GM21528 (cell line): Measurements from ENCODE around the gene AMZ2.
"Not testable (repeated sequence)": the region's sequence is repeated elsewhere in the genome, so short reads cannot be mapped to it uniquely, and the experiment has no call there.

Experiments used
- ATAC-seq: cut with Tn5 transposase; IDR thresholded peaks from one replicate; pipeline ENCODE4 v1.9.1; 2021; ENCODE audit warnings: mild to moderate bottlenecking, moderate library complexity; ENCODE audit not compliant: unreplicated experiment, low FRiP score

Gene AMZ2

GRCh38 chr17:68248199-68248825 is 469 bp downstream of the AMZ2 start:
- peak; percentile 29 for ATAC-seq

- ATAC-seq = no peak
Measured at GRCh38 chr17:68248891-68249290, 1.0 kb downstream of the AMZ2 start.

- no peak for ATAC-seq
Measured at GRCh38 chr17:68249354-68249765, 1.5 kb downstream of the AMZ2 start.

GRCh38 chr17:68253426-68253825 is 5.6 kb downstream of the AMZ2 start:
- not testable (repeated sequence) for ATAC-seq

- no peak for ATAC-seq
Measured at GRCh38 chr17:68255151-68255550, 7.3 kb downstream of the AMZ2 start.

- no peak for ATAC-seq
Measured at GRCh38 chr17:68255731-68256538, 8.1 kb downstream of the AMZ2 start.

GRCh38 chr17:68256701-68257100 is 8.9 kb downstream of the AMZ2 start:
- not testable (repeated sequence) for ATAC-seq

GRCh38 chr17:68257934-68258333 is 10.1 kb downstream of the AMZ2 start:
- ATAC-seq = no peak

- ATAC-seq = peak; percentile 86
Measured at GRCh38 chr17:68258890-68259647, 11.2 kb downstream of the AMZ2 start.

- not testable (repeated sequence) for ATAC-seq
Measured at GRCh38 chr17:68259648-68259951, 11.8 kb downstream of the AMZ2 start.

GRCh38 chr17:68260051-68260762 is 12.4 kb downstream of the AMZ2 start:
- ATAC-seq = no peak

GRCh38 chr17:68262467-68262866 is 14.6 kb downstream of the AMZ2 start:
- ATAC-seq = not testable (repeated sequence)

- ATAC-seq = not testable (repeated sequence)
Measured at GRCh38 chr17:68263101-68263681, 15.3 kb downstream of the AMZ2 start.

GRCh38 chr17:68265833-68266232 is 18.0 kb downstream of the AMZ2 start:
- ATAC-seq = not testable (repeated sequence)

- ATAC-seq = no peak
Measured at GRCh38 chr17:68273722-68274121, 25.9 kb downstream of the AMZ2 start.

- ATAC-seq = not testable (repeated sequence)
Measured at GRCh38 chr17:68276339-68276738, 28.5 kb downstream of the AMZ2 start.

- ATAC-seq = no peak
Measured at GRCh38 chr17:68277807-68278206, 30.0 kb downstream of the AMZ2 start.

- ATAC-seq = not testable (repeated sequence)
Measured at GRCh38 chr17:68281965-68282364, 34.1 kb downstream of the AMZ2 start.

- ATAC-seq = no peak
Measured at GRCh38 chr17:68288375-68288774, 40.5 kb downstream of the AMZ2 start.

GRCh38 chr17:68288804-68289203 is 41.0 kb downstream of the AMZ2 start:
- ATAC-seq = no peak
